NCI-H1048 (cell line): ENCODE measurements around the gene PLEKHJ1.

Source experiments
- DNase-seq: peaks from one replicate; lab custom pipeline; 2025; lab: John Stamatoyannopoulos, UW

The PLEKHJ1 gene

GRCh38 chr19:2269244-2270156, 33.4 kb upstream of the PLEKHJ1 start:
- DNase-seq: peak; percentile 90

GRCh38 chr19:2268861-2269243, 32.7 kb upstream of the PLEKHJ1 start:
- DNase-seq: no peak

DNA sequence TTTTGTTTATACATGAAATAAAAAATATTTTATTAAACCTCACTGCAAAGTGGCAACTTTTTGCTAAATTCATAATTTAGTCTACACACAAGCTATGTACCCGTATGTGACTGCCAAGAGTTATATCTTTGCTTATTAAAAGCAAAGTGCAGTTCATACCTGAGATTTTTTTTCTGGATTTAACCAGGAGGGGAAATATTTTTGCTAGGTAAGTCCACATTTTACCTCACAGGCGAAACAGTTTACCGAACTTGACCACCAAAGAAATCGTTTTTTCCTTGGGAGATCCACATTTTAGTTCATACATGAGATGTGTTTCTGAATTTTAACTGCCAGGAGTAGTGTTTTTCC, 32.3 kb upstream of the PLEKHJ1 start:
- DNase-seq: no peak

GRCh38 chr19:2266183-2266993, 30.3 kb upstream of the PLEKHJ1 start:
- no peak for DNase-seq

- DNase-seq: no peak
Observed at GRCh38 chr19:2261438-2262172, 25.5 kb upstream of the PLEKHJ1 start.

GRCh38 chr19:2260341-2260805, 24.2 kb upstream of the PLEKHJ1 start:
- no peak for DNase-seq

DNA sequence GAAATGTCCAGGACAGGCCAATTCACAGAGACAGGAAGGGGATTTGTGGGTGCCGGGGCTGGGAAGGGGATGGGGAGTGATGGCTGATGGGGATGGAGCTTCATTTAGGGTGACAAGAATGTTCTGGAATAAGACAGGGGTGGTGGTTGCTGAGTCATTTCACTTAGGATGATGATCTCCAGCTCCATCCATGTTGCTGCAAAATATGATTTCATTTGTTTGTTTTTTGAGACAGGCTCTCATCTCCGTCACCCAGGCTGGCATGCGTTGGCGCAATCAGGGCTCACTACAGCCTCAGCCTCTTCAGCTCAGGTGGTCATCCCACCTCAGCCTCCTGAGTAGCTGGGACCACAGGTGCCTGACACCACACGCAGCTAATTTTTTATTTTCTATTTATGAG, 23.2 kb upstream of the PLEKHJ1 start:
- DNase-seq: no peak

- no peak for DNase-seq
Observed at GRCh38 chr19:2255982-2256685, 20.0 kb upstream of the PLEKHJ1 start, which contains the start of gene JSRP1. Gene JSRP1 (minus strand): TSS chr19:2256417. CDS start chr19:2255314, 1,103 bp downstream.

DNA sequence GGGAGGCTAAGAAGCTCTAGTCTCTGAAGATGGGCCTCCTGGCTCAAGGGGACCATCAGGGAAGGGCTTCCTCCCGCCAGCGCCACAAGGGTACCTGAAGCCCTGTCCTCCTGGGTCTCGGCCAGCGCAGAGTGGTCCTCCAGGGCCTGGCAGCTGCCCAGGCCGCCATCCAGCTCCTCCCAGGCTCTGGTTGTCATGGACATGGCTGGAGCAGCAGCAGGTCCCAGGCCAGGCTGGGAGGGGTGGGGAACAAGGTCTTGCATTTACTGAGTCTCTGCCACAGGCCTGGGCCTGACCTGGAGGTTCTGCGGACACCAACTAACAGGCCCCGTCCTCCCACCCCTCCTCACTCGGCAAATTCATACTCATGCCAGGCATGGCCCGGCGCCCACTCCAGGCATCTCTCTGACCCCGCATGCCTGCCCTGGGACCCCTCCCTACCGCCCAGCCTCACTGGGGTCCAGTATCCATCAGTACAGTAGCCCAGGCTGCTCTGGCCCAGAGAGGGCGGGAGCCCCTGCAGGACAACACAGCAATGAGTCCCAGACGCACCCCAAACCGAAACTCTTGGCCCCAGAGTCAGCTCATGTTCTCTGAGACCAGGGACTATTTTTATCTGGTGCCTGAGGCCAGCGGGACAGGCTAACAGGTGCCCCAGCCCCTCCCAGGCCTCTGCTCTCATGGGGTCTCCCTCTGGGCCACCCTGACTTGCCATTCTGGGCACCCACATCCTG, 19.1 kb upstream of the PLEKHJ1 start:
- no peak for DNase-seq

DNA sequence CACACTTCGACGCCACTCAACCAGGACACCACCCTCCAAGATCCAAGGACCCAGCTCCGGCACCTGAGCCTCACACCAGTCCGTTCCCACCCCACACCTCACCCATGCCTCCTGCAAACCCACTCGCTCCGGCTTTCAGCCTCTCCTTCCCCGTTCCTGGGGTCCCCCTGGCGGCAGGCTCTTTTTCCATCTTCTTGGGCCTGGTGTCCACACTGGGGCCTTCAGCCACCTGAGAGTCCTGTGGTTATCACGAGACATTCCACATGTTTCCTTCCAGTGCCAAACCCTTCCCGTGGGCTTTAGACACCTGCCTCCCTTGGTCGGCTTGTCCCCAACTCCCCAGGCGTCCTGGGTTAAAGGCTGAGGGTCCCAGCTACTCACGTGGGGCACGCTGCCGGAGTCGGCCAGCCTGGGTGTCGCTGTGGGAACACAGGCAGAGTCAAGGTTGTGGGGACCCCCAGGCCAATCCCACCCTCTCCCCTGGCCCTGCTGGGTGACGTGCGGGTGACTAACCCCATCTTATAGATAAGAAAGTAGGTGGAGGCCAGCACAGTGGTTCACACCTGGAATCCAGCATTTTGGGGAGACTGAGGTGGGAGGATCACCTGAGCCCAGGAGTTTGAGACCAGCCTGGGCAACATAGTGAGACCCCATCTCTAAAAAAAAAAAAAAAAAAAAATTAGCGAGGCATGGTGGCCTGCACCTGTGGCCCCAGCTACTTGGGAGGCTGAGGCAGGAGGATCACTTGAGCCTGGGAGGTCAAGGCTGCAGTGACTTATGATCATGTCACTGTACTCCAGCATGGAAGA, 18.1 kb upstream of the PLEKHJ1 start:
- no peak for DNase-seq

DNA sequence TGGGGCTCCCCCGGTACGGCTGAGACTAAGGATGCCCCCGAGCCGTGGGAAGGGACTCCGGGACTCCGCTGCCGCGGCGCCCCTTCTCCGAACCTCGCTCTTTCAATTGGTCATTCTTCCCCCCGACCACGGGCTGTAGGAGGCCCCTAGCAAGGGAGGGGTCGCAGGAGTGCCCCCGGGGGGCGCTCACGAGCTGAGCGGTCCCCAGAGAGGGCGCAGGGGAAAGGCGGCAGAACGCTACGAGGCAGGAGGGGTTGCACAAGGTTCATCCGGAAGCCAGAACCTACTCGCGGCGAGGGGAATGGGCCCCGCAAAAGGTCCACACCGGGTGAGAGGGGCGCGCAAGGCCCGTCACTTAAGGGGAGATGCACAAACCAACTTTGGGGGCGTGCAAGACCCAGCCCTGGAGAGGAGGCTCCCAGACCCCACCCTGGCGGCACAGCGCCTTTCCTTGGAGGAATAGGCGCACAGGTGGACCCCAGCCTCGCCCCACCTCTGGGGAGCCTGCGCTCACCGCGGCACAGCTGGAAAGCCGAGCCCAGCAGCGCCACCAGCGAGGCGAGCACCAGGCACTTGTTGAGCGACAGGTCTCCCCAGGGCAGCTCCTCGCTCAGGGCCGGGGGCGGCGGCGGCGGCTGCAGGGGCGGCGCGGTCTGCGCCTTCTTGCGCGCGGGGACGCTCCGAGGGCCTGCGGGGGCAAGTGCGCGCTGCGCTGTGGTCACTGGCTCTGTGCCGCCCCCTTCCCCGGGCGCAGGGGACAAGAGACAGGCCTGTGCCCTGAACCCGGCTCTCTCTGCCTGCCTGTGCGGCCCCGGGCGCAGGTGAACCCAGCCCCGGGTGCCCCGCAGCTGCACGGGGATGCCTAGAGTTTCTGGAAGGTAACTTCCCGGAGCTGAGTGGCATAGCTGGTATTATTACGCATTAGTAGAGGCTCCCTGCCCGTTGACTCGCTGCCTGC, 17.3 kb upstream of the PLEKHJ1 start:
- no peak for DNase-seq

GRCh38 chr19:2252797-2253105, 16.6 kb upstream of the PLEKHJ1 start:
- DNase-seq: no peak

DNA sequence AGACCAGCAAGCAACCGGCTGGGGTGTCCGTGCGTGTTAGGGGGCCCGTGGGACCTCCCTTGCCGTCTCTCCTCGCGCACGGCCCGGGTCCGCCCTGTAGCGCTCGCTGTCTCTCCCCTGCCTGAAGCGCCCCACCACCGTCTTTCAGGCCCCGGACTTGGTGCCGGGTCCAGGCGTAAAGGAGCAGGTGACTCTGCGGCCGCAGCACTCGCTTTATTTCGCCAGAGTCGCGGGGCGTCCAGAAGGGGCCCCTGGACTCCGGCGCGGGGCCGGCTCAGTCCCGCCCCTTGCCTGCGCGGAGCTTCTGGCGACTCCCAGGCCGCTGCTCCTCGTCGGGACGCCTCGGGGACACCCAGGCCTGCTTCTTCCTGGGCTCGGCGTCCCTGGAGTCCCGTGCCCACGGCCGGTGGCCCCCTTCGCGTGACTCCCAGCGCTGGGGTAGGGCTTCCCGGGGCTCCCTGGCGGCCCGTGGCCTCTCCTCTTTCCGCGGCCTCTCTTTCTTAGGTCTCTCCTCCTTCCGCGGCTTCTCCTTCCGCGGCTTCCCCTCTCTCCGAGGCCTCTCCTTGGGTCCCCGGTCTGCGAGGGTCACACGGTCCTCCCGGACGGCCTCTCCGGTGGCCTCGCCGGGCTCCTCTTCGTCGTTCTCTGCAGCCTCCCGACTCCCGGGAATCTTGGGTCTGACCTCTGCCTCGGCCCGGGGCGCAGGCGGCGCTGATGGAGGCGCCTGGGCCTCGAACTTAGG, 16.1 kb upstream of the PLEKHJ1 start:
- DNase-seq: no peak

DNA sequence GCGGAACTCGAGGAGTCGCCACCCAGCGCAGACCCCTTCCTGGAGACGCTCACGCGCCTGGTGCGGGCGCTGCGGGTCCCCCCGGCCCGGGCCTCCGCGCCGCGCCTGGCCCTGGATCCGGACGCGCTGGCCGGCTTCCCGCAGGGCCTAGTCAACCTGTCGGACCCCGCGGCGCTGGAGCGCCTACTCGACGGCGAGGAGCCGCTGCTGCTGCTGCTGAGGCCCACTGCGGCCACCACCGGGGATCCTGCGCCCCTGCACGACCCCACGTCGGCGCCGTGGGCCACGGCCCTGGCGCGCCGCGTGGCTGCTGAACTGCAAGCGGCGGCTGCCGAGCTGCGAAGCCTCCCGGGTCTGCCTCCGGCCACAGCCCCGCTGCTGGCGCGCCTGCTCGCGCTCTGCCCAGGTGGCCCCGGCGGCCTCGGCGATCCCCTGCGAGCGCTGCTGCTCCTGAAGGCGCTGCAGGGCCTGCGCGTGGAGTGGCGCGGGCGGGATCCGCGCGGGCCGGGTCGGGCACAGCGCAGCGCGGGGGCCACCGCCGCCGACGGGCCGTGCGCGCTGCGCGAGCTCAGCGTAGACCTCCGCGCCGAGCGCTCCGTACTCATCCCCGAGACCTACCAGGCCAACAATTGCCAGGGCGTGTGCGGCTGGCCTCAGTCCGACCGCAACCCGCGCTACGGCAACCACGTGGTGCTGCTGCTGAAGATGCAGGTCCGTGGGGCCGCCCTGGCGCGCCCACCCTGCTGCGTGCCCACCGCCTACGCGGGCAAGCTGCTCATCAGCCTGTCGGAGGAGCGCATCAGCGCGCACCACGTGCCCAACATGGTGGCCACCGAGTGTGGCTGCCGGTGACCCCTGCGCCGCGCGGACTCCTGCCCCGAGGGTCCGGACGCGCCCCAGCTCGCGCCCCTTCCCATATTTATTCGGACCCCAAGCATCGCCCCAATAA, 15.3 kb upstream of the PLEKHJ1 start:
- no peak for DNase-seq

DNA sequence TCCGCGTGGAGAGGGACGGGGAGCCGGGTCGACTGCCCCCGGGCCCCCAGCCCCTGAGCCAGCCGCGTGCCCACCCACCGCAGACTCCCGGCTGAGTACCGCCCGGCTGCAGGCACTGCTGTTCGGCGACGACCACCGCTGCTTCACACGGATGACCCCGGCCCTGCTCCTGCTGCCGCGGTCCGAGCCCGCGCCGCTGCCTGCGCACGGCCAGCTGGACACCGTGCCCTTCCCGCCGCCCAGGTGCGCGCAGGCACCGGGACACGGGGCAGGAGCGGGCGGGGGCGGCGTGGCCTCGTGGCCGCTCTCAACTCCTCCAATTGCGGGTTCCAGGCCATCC, 14.6 kb upstream of the PLEKHJ1 start:
- DNase-seq: no peak

GRCh38 chr19:2249880-2250765, 14.0 kb upstream of the PLEKHJ1 start:
- no peak for DNase-seq
